SK-N-SH (cell line): ENCODE data around the gene RHEBL1.

Experiments used
- FOSL2 ChIP-seq: IDR thresholded peaks from 2 replicates; pipeline ENCODE4 v1.4.0; 2012; ENCODE audit warnings: low read depth, mild to moderate bottlenecking, moderate library complexity, borderline replicate concordance
- POLR2AphosphoS5 ChIP-seq: IDR thresholded peaks from 2 replicates; pipeline ENCODE4 v1.6.1; 2012; ENCODE audit warnings: low read depth, low read length
- RAD21 ChIP-seq: IDR thresholded peaks from 2 replicates; pipeline ENCODE4 v1.6.1; 2012; ENCODE audit warnings: mild to moderate bottlenecking, low read length
- TAF1 ChIP-seq: IDR thresholded peaks from 2 replicates; pipeline ENCODE4 v1.6.1; 2012; ENCODE audit warnings: low read depth, mild to moderate bottlenecking, low read length, moderate library complexity, borderline replicate concordance
- TEAD4 ChIP-seq: IDR thresholded peaks from 2 replicates; pipeline ENCODE4 v1.4.0; 2012; ENCODE audit warnings: mild to moderate bottlenecking, borderline replicate concordance; ENCODE audit not compliant: insufficient read depth
- YY1 ChIP-seq: IDR thresholded peaks from 2 replicates; pipeline ENCODE4 v1.4.0; 2012; ENCODE audit warnings: low read depth, mild to moderate bottlenecking
- TF ChIP-seq, protein P1 (sequence below): fragments of 200-600 bp; sonication (generic); IDR thresholded peaks from 2 replicates; pipeline ENCODE4 v1.6.1; 2017; ENCODE audit warnings: antibody characterized with exemption, mild to moderate bottlenecking, moderate library complexity
- TF ChIP-seq, protein P2 (sequence below): fragments of 150-350 bp; IDR thresholded peaks from 2 replicates; pipeline ENCODE4 v1.6.1; 2017; ENCODE audit warnings: antibody characterized with exemption, low read length, low read depth, borderline replicate concordance
- TF ChIP-seq, protein P3 (sequence below): IDR thresholded peaks from 2 replicates; pipeline ENCODE4 v1.4.0; 2012; ENCODE audit warnings: low read depth
- TF ChIP-seq, protein P4 (sequence below): IDR thresholded peaks from 2 replicates; pipeline ENCODE4 v1.6.1; 2012; ENCODE audit warnings: mild to moderate bottlenecking, low read depth, low read length, moderate library complexity
- TF ChIP-seq, protein P5 (sequence below): IDR thresholded peaks from 2 replicates; pipeline ENCODE4; 2012

DNA sequence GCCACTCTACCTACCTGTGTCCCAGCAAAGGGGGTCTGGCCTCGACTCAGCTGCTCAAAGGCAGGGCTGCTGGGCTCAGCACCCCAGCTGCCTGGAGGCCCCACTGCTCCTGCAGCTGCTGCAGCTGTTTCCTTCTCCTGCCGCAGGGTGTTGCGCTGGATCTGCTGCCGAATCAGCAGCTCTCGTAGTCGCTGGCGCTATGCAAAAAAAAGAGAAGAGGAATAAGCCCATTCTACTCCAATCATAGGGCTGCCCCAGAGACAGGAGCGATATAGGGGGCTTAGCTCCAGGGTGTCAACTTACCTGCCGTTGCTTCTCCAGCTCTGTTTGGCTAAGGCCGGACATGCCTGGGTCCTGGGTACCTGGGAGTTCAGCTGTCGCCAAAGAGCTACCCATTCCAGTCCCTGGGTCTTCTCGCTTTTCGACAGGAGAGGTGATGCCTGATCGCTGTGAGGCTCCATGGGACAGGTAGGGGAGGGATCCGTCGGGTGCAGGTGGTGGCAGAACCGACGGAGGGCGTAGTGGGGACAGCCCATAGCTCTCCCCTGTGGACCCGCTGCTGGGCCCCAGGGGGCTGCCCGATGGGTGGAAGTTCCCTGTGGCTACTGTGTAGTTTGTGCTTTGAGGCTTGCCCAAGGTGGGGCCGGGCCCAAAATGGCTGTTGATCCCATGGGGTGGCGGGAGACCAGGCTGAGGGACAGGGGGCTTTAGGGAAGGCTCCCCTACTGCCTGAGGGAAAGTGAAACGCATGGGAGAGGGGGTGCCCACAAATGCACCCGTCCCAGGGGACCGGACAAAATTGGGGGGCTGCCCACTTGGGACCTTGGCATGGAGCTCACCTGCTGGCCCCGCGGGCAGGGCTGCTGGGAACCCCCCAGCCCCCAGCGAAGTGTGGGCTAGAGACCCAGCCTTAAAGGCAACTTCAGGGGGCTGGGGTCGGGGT, 30.1 kb downstream of the RHEBL1 start:
- TF ChIP-seq, protein P1, sequence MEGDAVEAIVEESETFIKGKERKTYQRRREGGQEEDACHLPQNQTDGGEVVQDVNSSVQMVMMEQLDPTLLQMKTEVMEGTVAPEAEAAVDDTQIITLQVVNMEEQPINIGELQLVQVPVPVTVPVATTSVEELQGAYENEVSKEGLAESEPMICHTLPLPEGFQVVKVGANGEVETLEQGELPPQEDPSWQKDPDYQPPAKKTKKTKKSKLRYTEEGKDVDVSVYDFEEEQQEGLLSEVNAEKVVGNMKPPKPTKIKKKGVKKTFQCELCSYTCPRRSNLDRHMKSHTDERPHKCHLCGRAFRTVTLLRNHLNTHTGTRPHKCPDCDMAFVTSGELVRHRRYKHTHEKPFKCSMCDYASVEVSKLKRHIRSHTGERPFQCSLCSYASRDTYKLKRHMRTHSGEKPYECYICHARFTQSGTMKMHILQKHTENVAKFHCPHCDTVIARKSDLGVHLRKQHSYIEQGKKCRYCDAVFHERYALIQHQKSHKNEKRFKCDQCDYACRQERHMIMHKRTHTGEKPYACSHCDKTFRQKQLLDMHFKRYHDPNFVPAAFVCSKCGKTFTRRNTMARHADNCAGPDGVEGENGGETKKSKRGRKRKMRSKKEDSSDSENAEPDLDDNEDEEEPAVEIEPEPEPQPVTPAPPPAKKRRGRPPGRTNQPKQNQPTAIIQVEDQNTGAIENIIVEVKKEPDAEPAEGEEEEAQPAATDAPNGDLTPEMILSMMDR: no peak
- no peak for TF ChIP-seq FOSL2
- TF ChIP-seq, protein P2, sequence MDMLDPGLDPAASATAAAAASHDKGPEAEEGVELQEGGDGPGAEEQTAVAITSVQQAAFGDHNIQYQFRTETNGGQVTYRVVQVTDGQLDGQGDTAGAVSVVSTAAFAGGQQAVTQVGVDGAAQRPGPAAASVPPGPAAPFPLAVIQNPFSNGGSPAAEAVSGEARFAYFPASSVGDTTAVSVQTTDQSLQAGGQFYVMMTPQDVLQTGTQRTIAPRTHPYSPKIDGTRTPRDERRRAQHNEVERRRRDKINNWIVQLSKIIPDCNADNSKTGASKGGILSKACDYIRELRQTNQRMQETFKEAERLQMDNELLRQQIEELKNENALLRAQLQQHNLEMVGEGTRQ: no peak
- TF ChIP-seq, protein P3, sequence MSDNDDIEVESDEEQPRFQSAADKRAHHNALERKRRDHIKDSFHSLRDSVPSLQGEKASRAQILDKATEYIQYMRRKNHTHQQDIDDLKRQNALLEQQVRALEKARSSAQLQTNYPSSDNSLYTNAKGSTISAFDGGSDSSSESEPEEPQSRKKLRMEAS: no peak
- TF ChIP-seq POLR2AphosphoS5: no peak
- TF ChIP-seq, protein P4, sequence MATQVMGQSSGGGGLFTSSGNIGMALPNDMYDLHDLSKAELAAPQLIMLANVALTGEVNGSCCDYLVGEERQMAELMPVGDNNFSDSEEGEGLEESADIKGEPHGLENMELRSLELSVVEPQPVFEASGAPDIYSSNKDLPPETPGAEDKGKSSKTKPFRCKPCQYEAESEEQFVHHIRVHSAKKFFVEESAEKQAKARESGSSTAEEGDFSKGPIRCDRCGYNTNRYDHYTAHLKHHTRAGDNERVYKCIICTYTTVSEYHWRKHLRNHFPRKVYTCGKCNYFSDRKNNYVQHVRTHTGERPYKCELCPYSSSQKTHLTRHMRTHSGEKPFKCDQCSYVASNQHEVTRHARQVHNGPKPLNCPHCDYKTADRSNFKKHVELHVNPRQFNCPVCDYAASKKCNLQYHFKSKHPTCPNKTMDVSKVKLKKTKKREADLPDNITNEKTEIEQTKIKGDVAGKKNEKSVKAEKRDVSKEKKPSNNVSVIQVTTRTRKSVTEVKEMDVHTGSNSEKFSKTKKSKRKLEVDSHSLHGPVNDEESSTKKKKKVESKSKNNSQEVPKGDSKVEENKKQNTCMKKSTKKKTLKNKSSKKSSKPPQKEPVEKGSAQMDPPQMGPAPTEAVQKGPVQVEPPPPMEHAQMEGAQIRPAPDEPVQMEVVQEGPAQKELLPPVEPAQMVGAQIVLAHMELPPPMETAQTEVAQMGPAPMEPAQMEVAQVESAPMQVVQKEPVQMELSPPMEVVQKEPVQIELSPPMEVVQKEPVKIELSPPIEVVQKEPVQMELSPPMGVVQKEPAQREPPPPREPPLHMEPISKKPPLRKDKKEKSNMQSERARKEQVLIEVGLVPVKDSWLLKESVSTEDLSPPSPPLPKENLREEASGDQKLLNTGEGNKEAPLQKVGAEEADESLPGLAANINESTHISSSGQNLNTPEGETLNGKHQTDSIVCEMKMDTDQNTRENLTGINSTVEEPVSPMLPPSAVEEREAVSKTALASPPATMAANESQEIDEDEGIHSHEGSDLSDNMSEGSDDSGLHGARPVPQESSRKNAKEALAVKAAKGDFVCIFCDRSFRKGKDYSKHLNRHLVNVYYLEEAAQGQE: no peak
- no peak for TF ChIP-seq RAD21
- TF ChIP-seq YY1: no peak
- TF ChIP-seq, protein P5, sequence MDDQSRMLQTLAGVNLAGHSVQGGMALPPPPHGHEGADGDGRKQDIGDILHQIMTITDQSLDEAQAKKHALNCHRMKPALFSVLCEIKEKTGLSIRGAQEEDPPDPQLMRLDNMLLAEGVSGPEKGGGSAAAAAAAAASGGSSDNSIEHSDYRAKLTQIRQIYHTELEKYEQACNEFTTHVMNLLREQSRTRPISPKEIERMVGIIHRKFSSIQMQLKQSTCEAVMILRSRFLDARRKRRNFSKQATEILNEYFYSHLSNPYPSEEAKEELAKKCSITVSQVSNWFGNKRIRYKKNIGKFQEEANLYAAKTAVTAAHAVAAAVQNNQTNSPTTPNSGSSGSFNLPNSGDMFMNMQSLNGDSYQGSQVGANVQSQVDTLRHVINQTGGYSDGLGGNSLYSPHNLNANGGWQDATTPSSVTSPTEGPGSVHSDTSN: no peak
- no peak for TF ChIP-seq TAF1
- no peak for TF ChIP-seq TEAD4
